Measurements from ENCODE around the gene CCL1.

Gene CCL1

GRCh38 chr17:34358631-34359030 lies 4.4 kb downstream of the CCL1 start:
- Histone ChIP-seq H2AFZ (ENCODE audit: low read length, unreplicated experiment) (no peak overlapping the region), H3K27ac (ENCODE audit: low read depth, low read length) (no peak overlapping the region), H3K4me3 (ENCODE audit: low read depth, low read length) (no peak overlapping the region), H3K79me2 (ENCODE audit: control insufficient read depth, insufficient read depth, low read length, unreplicated experiment) (no peaks in the 10 kb centered on the region), H3K27me3 (ENCODE audit: insufficient read depth, low read length) (peaks cover 5% of the 10 kb centered on the region; the same call in 1 of the 2 replicates), H3K36me3 (ENCODE audit: insufficient read depth, low read length) (no peaks in the 10 kb centered on the region), H3K4me1 (ENCODE audit: control insufficient read depth, insufficient read depth, low read length, unreplicated experiment) (peaks cover 5% of the 10 kb centered on the region)

- no peaks in the 10 kb centered on the region for H3K27me3 ChIP-seq (ENCODE audit: insufficient read depth, low read length)
- H3K4me1 ChIP-seq (ENCODE audit: control insufficient read depth, insufficient read depth, low read length, unreplicated experiment): peaks cover 5% of the 10 kb centered on the region
- no peaks in the 10 kb centered on the region for H3K36me3 ChIP-seq (ENCODE audit: insufficient read depth, low read length)
- H3K79me2 ChIP-seq (ENCODE audit: control insufficient read depth, insufficient read depth, low read length, unreplicated experiment): no peaks in the 10 kb centered on the region
- no peak overlapping the region for H3K4me3 ChIP-seq (ENCODE audit: low read depth, low read length)
- no peak overlapping the region for H2AFZ ChIP-seq (ENCODE audit: low read length, unreplicated experiment)
- no peak overlapping the region for H3K27ac ChIP-seq (ENCODE audit: low read depth, low read length)
Measured at GRCh38 chr17:34357398-34357797, 5.6 kb downstream of the CCL1 start.

- no peak within 1 kb of the TSS for H2AFZ ChIP-seq (ENCODE audit: low read length, unreplicated experiment)
- H3K27ac ChIP-seq (ENCODE audit: low read depth, low read length): peak within 1 kb of the TSS; percentile 39
- H3K27me3 ChIP-seq (ENCODE audit: insufficient read depth, low read length): no peaks in the 10 kb centered on the region
Measured at GRCh38 chr17:34356194-34356593, 6.8 kb downstream of the CCL1 start, which contains the start of gene CCL13. TSS of gene CCL13 (plus strand) at chr17:34356480. CDS start at chr17:34356527, 47 bp downstream.

GRCh38 chr17:34354637-34355036 lies 8.4 kb downstream of the CCL1 start:
- no peak overlapping the region for H2AFZ ChIP-seq (ENCODE audit: low read length, unreplicated experiment)
- no peaks in the 10 kb centered on the region for H3K79me2 ChIP-seq (ENCODE audit: control insufficient read depth, insufficient read depth, low read length, unreplicated experiment)
- H3K27me3 ChIP-seq (ENCODE audit: insufficient read depth, low read length): no peaks in the 10 kb centered on the region
- H3K4me1 ChIP-seq (ENCODE audit: control insufficient read depth, insufficient read depth, low read length, unreplicated experiment): peaks cover 5% of the 10 kb centered on the region
- H3K27ac ChIP-seq (ENCODE audit: low read depth, low read length): peak overlapping the region; percentile 39
- H3K36me3 ChIP-seq (ENCODE audit: insufficient read depth, low read length): no peaks in the 10 kb centered on the region
- no peak overlapping the region for H3K4me3 ChIP-seq (ENCODE audit: low read depth, low read length)

More at GRCh38 chr17:34356194-34356593, 6.8 kb downstream of the CCL1 start, which contains the start of gene CCL13:
- H3K4me1 ChIP-seq (ENCODE audit: control insufficient read depth, insufficient read depth, low read length, unreplicated experiment): peaks cover 5% of the 10 kb centered on the region
- no peaks in the 10 kb centered on the region for H3K79me2 ChIP-seq (ENCODE audit: control insufficient read depth, insufficient read depth, low read length, unreplicated experiment)
- H3K36me3 ChIP-seq (ENCODE audit: insufficient read depth, low read length): no peaks in the 10 kb centered on the region
- no peak within 1 kb of the TSS for H3K4me3 ChIP-seq (ENCODE audit: low read depth, low read length)

- Histone ChIP-seq H2AFZ (ENCODE audit: low read length, unreplicated experiment) (no peak overlapping the region), H3K27ac (ENCODE audit: low read depth, low read length) (no peak overlapping the region), H3K4me1 (ENCODE audit: control insufficient read depth, insufficient read depth, low read length, unreplicated experiment) (peaks cover 5% of the 10 kb centered on the region), H3K27me3 (ENCODE audit: insufficient read depth, low read length) (0 out of 2 replicates have a peak, but pooled peaks cover 3% of the 10 kb centered on the region), H3K36me3 (ENCODE audit: insufficient read depth, low read length) (no peaks in the 10 kb centered on the region), H3K79me2 (ENCODE audit: control insufficient read depth, insufficient read depth, low read length, unreplicated experiment) (no peaks in the 10 kb centered on the region), H3K4me3 (ENCODE audit: low read depth, low read length) (no peak overlapping the region)
Measured at GRCh38 chr17:34352191-34352590, 10.8 kb downstream of the CCL1 start.

- H3K4me1 ChIP-seq (ENCODE audit: control insufficient read depth, insufficient read depth, low read length, unreplicated experiment): peaks cover 5% of the 10 kb centered on the region
- 0 out of 2 replicates have a peak, but pooled peaks cover 3% of the 10 kb centered on the region for H3K27me3 ChIP-seq (ENCODE audit: insufficient read depth, low read length)
- no peak overlapping the region for H3K27ac ChIP-seq (ENCODE audit: low read depth, low read length)
- H3K79me2 ChIP-seq (ENCODE audit: control insufficient read depth, insufficient read depth, low read length, unreplicated experiment): no peaks in the 10 kb centered on the region
- no peaks in the 10 kb centered on the region for H3K36me3 ChIP-seq (ENCODE audit: insufficient read depth, low read length)
- no peak overlapping the region for H3K4me3 ChIP-seq (ENCODE audit: low read depth, low read length)
- no peak overlapping the region for H2AFZ ChIP-seq (ENCODE audit: low read length, unreplicated experiment)
Measured at GRCh38 chr17:34351096-34351495, 11.9 kb downstream of the CCL1 start.

GRCh38 chr17:34349751-34350150 lies 13.3 kb downstream of the CCL1 start:
- peaks cover 5% of the 10 kb centered on the region for H3K4me1 ChIP-seq (ENCODE audit: control insufficient read depth, insufficient read depth, low read length, unreplicated experiment)
- no peak overlapping the region for H3K27ac ChIP-seq (ENCODE audit: low read depth, low read length)
- H3K4me3 ChIP-seq (ENCODE audit: low read depth, low read length): no peak overlapping the region
- H3K36me3 ChIP-seq (ENCODE audit: insufficient read depth, low read length): no peaks in the 10 kb centered on the region
- H3K27me3 ChIP-seq (ENCODE audit: insufficient read depth, low read length): 0 out of 2 replicates have a peak, but pooled peaks cover 3% of the 10 kb centered on the region
- H2AFZ ChIP-seq (ENCODE audit: low read length, unreplicated experiment): no peak overlapping the region
- H3K79me2 ChIP-seq (ENCODE audit: control insufficient read depth, insufficient read depth, low read length, unreplicated experiment): no peaks in the 10 kb centered on the region

- Histone ChIP-seq H3K79me2 (ENCODE audit: control insufficient read depth, insufficient read depth, low read length, unreplicated experiment) (no peaks in the 10 kb centered on the region), H3K4me1 (ENCODE audit: control insufficient read depth, insufficient read depth, low read length, unreplicated experiment) (no peaks in the 10 kb centered on the region), H3K4me3 (ENCODE audit: low read depth, low read length) (no peak overlapping the region), H3K27me3 (ENCODE audit: insufficient read depth, low read length) (peaks cover 10% of the 10 kb centered on the region; the same call in 1 of the 2 replicates), H3K36me3 (ENCODE audit: insufficient read depth, low read length) (no peaks in the 10 kb centered on the region), H2AFZ (ENCODE audit: low read length, unreplicated experiment) (no peak overlapping the region), H3K27ac (ENCODE audit: low read depth, low read length) (no peak overlapping the region)
Measured at GRCh38 chr17:34347063-34347462, 16.0 kb downstream of the CCL1 start.

GRCh38 chr17:34341916-34342315 lies 21.1 kb downstream of the CCL1 start:
- no peaks in the 10 kb centered on the region for H3K4me1 ChIP-seq (ENCODE audit: control insufficient read depth, insufficient read depth, low read length, unreplicated experiment)
- H3K27ac ChIP-seq (ENCODE audit: low read depth, low read length): no peak overlapping the region
- no peaks in the 10 kb centered on the region for H3K36me3 ChIP-seq (ENCODE audit: insufficient read depth, low read length)
- H3K4me3 ChIP-seq (ENCODE audit: low read depth, low read length): no peak overlapping the region
- H2AFZ ChIP-seq (ENCODE audit: low read length, unreplicated experiment): no peak overlapping the region
- no peaks in the 10 kb centered on the region for H3K79me2 ChIP-seq (ENCODE audit: control insufficient read depth, insufficient read depth, low read length, unreplicated experiment)
- peaks cover 22% of the 10 kb centered on the region; the same call in 1 of the 2 replicates for H3K27me3 ChIP-seq (ENCODE audit: insufficient read depth, low read length)

GRCh38 chr17:34339138-34339770 lies 23.8 kb downstream of the CCL1 start:
- Histone ChIP-seq H3K27ac (ENCODE audit: low read depth, low read length) (no peak overlapping the region), H3K27me3 (ENCODE audit: insufficient read depth, low read length) (peaks cover 22% of the 10 kb centered on the region; the same call in 1 of the 2 replicates), H3K4me3 (ENCODE audit: low read depth, low read length) (no peak overlapping the region), H3K79me2 (ENCODE audit: control insufficient read depth, insufficient read depth, low read length, unreplicated experiment) (no peaks in the 10 kb centered on the region), H3K36me3 (ENCODE audit: insufficient read depth, low read length) (no peaks in the 10 kb centered on the region), H2AFZ (ENCODE audit: low read length, unreplicated experiment) (no peak overlapping the region), H3K4me1 (ENCODE audit: control insufficient read depth, insufficient read depth, low read length, unreplicated experiment) (no peaks in the 10 kb centered on the region)

- Histone ChIP-seq H3K4me1 (ENCODE audit: control insufficient read depth, insufficient read depth, low read length, unreplicated experiment) (no peaks in the 10 kb centered on the region), H3K79me2 (ENCODE audit: control insufficient read depth, insufficient read depth, low read length, unreplicated experiment) (no peaks in the 10 kb centered on the region), H3K27ac (ENCODE audit: low read depth, low read length) (no peak overlapping the region), H3K36me3 (ENCODE audit: insufficient read depth, low read length) (no peaks in the 10 kb centered on the region), H3K27me3 (ENCODE audit: insufficient read depth, low read length) (peaks cover 16% of the 10 kb centered on the region; the same call in 1 of the 2 replicates), H2AFZ (ENCODE audit: low read length, unreplicated experiment) (no peak overlapping the region), H3K4me3 (ENCODE audit: low read depth, low read length) (no peak overlapping the region)
Measured at GRCh38 chr17:34337701-34338100, 25.3 kb downstream of the CCL1 start.
